Body of pancreas (tissue), 4 donors: ENCODE results near the gene ZBTB24. TPM values are rescaled to one million over a fixed set of nuclear protein-coding genes. Genes with fewer than 3 reads are reported as not detected.
A peak's percentile ranks its signal among the peaks of the same experiment; 100 is the strongest.

Experiments
- ATAC-seq: fragments of 150-250 bp; one replicate; pipeline ENCODE4 v1.9.1; 2016
- DNase-seq, 4 donors: peaks; one replicate each; pipeline ENCODE4 v3.0.0-alpha.2; 2019
- H3K27ac ChIP-seq, 4 donors: fragments of 200-600 bp; sonication (generic); 1 replicate in 3 of 4; 2 replicates in 1 of 4; pipeline versions ENCODE4 v1.5.1 to v1.6.1; 2016 to 2019; ENCODE audit warnings: mild to moderate bottlenecking in 1 of 4, mixed read lengths in 1 of 4, moderate library complexity in 1 of 4
- H3K27me3 ChIP-seq, 2 donors: fragments of 200-600 bp; sonication (generic); one replicate each; pipeline ENCODE4 v1.6.0; 2016; ENCODE audit warnings: mild to moderate bottlenecking in 1 of 2
- H3K36me3 ChIP-seq, 2 donors: fragments of 200-600 bp; sonication (generic); replicated peaks in 1 of 2; 2 replicates each; pipeline ENCODE4 v1.5.1; 2016; ENCODE audit warnings: low read depth in 2 of 2; ENCODE audit not compliant: insufficient read depth in 1 of 2
- H3K4me1 ChIP-seq: fragments of 200-600 bp; sonication (generic); one replicate; pipeline ENCODE4 v1.6.0; 2016
- H3K4me3 ChIP-seq, 2 donors: fragments of 200-600 bp; sonication (generic); 1 replicate in 1 of 2; 2 replicates in 1 of 2; pipeline ENCODE4 v1.5.1; 2016 to 2019
- H3K9me3 ChIP-seq, 3 donors: fragments of 200-600 bp; sonication (generic); 1 replicate in 2 of 3; 2 replicates in 1 of 3; pipeline ENCODE4 v1.5.1; 2016
- POLR2A ChIP-seq, 3 donors: fragments of 450-650 bp; IDR thresholded peaks; one replicate each; pipeline ENCODE4 v1.6.1; 2016; ENCODE audit warnings: antibody characterized with exemption in 3 of 3, mild to moderate bottlenecking in 2 of 3
- WGBS, 2 donors: methylation state at CpG; one replicate each; pipeline ENCODE4 v1.1.5; 2017; 5-methylcytosine and 5-hydroxymethylcytosine counted together
- intact Hi-C: fragments of 100-400 bp; cut with DNase I; formaldehyde crosslinking; loops from one replicate; pipeline ENCODE4 v1.15.1; 2023
- total RNA-seq, 2 donors: library from RNA; depleted of rRNA; stranded (reverse); fragments of >200 nt; gene quantifications; one replicate each; pipeline ENCODE4 v1.1.0, GENCODE V29; 2016
- TF ChIP-seq, protein P1 (sequence below), 7 experiments: fragments of 450-650 bp in 4 of 7; fragments of 200-600 bp in 3 of 7; sonication (generic) in 3 of 7; IDR thresholded peaks; one replicate each; pipeline ENCODE4 v1.5.1; 2016 to 2019; ENCODE audit warnings: antibody characterized with exemption in 7 of 7

ZBTB24 gene
- total RNA-seq, 2 donors from 2014 or later: 3.3 to 4.4 TPM

DNA sequence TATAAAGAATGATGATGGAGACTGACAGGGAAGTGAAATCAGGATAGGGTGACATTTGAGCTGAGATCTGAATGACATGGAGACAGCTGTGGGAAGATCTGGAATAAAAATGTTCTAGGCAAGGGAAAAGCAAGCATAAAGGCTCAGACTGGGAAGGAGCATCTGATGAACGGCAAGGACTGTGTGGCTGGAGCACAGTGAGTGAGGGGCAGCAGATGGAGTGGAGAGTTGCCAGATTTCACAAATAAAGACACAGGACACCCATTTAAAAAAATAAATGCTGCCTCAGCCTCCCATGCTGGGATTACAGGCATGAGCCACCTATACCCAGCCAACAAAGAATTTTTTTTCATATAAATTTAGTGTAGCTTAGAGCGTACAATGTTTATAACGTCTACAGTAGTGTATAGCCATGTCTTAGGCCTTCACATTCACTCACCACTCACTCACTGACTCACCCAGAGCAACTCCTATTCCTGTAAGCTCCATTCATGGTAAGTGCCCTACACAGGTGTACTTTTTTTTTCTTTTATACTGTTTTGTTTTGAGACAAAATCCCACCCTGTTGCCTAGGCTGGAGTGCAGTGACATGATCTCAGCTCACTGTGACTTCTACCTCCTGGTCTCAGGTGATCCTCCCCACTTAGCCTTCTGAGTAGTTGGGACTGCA, 2.4 kb upstream of the ZBTB24 start:
- no peak for TF ChIP-seq POLR2A (IDR thresholded peaks at IDR 0.05)
- TF ChIP-seq, protein P1, sequence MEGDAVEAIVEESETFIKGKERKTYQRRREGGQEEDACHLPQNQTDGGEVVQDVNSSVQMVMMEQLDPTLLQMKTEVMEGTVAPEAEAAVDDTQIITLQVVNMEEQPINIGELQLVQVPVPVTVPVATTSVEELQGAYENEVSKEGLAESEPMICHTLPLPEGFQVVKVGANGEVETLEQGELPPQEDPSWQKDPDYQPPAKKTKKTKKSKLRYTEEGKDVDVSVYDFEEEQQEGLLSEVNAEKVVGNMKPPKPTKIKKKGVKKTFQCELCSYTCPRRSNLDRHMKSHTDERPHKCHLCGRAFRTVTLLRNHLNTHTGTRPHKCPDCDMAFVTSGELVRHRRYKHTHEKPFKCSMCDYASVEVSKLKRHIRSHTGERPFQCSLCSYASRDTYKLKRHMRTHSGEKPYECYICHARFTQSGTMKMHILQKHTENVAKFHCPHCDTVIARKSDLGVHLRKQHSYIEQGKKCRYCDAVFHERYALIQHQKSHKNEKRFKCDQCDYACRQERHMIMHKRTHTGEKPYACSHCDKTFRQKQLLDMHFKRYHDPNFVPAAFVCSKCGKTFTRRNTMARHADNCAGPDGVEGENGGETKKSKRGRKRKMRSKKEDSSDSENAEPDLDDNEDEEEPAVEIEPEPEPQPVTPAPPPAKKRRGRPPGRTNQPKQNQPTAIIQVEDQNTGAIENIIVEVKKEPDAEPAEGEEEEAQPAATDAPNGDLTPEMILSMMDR (IDR thresholded peaks at IDR 0.05): no peak
- Histone ChIP-seq H3K36me3 (peaks cover 0 to 2% of the 10 kb centered on the region in 2 donors), H3K4me1 (peaks cover 21% of the 10 kb centered on the region), H3K27ac (no peak overlapping the region), H3K9me3 (no peaks in the 10 kb centered on the region), H3K27me3 (no peaks in the 10 kb centered on the region), H3K4me3 (no peak overlapping the region)
- DNase-seq (no peak), ATAC-seq (no peak)
- 74 to 82% methylated on average over 3 of the region's 3 CpGs for WGBS, 2 donors
- intact Hi-C loops: no loop called here

DNA sequence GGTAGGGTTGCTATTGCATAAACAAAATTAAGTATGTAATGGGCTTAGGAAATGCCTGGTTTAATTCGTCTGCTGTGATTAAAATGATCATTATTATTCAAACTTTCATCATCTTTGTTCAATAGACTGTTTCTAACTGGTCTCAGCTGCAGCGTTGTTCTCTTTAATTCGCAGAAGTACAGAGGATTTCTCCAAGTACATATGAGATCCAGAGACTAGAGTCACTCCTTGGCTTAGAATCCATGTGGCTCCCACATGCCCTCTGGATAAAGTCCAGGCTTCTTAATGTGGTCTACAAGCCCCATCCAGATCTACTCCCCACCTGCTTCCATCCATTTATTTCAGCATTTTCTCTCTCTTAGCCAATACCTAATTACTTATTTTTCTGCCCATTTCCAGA, 1.1 kb upstream of the ZBTB24 start:
- no peak for ATAC-seq
- Histone ChIP-seq H3K27me3 (no peaks in the 10 kb centered on the region), H3K4me3 (peak overlapping the region in 1 of 2 donors; percentile 8), H3K36me3 (peaks cover 0 to 2% of the 10 kb centered on the region in 2 donors), H3K27ac (peak overlapping the region in 1 of 4 donors; percentile 12), H3K9me3 (no peaks in the 10 kb centered on the region), H3K4me1 (peaks cover 33% of the 10 kb centered on the region)
- intact Hi-C loops: no loop called here
- TF ChIP-seq, protein P1 (IDR thresholded peaks at IDR 0.05): no peak
- TF ChIP-seq POLR2A (IDR thresholded peaks at IDR 0.05): no peak
- no peak for DNase-seq
- 41 to 53% methylated on average over 3 of the region's 3 CpGs for WGBS, 2 donors

DNA sequence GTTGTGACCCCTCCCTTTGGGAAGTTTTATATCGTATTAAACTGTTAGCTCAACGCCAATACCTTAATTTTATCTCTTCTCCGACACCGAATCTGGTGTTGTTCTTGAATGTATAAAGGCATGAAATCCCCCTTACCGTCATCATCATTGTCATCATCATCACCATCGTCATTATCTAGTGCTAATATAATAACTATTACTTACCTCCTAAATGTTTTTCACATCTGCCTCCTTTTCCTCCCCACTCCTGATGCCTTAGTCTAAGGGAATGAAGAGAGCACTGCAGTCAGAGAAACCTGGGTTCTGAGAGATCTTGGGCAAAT, 677 bp upstream of the ZBTB24 start:
- TF ChIP-seq, protein P1 (IDR thresholded peaks at IDR 0.05): no peak
- no peak for TF ChIP-seq POLR2A (IDR thresholded peaks at IDR 0.05)
- ATAC-seq (no peak), DNase-seq (no peak)
- intact Hi-C loops: no loop called here
- Histone ChIP-seq H3K27me3 (no peaks in the 10 kb centered on the region), H3K36me3 (peaks cover 0 to 2% of the 10 kb centered on the region in 2 donors), H3K27ac (peak overlapping the region in 2 of 4 donors; percentile 12 to 22), H3K4me3 (peak overlapping the region in 1 of 2 donors; percentile 8), H3K4me1 (peaks cover 37% of the 10 kb centered on the region), H3K9me3 (no peaks in the 10 kb centered on the region)
- WGBS, 2 donors: 2% methylated on average over 6 of the region's 6 CpGs

DNA sequence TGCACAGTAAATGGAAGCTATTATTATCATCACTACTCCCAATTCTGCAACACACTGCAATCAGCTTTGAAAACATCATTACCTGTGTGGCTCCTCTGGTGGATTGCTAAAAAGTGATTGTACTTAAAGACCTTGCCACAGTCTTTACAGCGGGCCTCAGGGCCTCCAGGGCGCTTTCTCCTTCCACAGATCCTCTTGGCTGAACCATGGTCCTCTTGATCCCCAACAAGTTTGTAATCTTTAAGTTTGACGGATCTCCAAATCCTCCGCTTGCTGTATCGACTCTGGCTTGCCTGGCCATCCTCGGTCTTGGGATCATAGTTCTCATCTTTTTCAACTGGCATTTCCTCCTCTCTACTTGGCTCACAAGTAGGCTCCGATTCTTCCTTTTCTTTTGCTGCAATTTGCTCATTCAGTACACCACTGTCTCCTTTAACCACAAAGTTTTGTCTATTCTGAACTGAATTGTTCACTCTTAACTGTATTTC, 2.0 kb downstream of the ZBTB24 start:
- intact Hi-C loops: no loop called here
- Histone ChIP-seq H3K9me3 (no peaks in the 10 kb centered on the region), H3K4me1 (peaks cover 59% of the 10 kb centered on the region), H3K27me3 (no peaks in the 10 kb centered on the region), H3K27ac (no peak overlapping the region), H3K36me3 (peaks cover 0 to 2% of the 10 kb centered on the region in 2 donors), H3K4me3 (no peak overlapping the region)
- 89 to 98% methylated on average over 7 of the region's 7 CpGs for WGBS, 2 donors
- TF ChIP-seq POLR2A (IDR thresholded peaks at IDR 0.05): no peak
- TF ChIP-seq, protein P1 (IDR thresholded peaks at IDR 0.05): no peak
- ATAC-seq (no peak), DNase-seq (no peak)
